Activated CD4-positive, alpha-beta T cell treated with anti-CD3 and anti-CD28 coated beads, Interleukin-2, amount 50 U/mL, for 24 hours (primary cell): Measurements from ENCODE around the gene XAGE3.
"Not testable (repeated sequence)": the region's sequence is repeated elsewhere in the genome, so short reads cannot be mapped to it uniquely, and the experiment has no call there.

Experiments
- DNase-seq, 2 donors: peaks; one replicate each; pipeline ENCODE4 v3.0.0-alpha.2; 2020; ENCODE audit warnings: low read depth in 1 of 2, low spot score in 1 of 2

XAGE3 gene, protein sequence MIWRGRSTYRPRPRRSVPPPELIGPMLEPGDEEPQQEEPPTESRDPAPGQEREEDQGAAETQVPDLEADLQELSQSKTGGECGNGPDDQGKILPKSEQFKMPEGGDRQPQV

DNA sequence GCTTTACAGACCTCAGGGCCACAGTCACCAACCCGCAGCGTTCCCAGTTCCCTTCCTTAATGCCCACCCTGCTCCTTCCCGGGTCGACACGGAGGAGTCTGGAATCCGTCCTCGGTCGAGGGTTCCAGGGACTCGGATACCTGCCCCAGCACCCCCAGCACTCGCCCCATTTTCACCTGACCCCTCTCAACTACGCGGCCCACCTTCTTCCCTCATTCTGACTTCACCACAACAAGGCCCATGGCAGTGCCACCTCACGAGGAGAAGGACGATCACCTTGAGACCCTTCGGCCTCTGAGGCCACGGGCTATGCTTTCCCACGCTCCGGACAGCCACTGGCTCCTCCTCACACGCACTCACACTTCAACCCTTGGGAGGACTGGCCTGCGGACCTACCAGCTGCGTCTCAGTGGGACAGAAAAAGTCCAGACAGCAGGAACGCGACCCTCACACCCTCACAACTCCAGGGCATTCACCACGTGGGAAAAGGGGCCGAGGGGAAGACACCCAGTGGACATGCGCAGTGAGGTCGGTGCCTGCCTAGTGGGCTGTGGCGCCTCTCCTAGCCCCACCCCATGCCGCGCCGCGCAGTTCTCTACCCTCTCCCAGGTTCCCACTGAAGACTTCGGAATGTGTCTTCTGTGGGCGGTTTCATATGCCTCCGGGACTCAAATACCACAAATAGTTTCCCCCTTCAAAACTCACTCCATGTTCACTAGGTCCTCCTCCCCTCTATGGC, at the start of gene XAGE3:
Gene XAGE3, minus strand, starts transcription at position 474 of the 739 bp plus-strand sequence. CDS start 950 bp downstream, outside the sequence.
- no peak for DNase-seq

DNA sequence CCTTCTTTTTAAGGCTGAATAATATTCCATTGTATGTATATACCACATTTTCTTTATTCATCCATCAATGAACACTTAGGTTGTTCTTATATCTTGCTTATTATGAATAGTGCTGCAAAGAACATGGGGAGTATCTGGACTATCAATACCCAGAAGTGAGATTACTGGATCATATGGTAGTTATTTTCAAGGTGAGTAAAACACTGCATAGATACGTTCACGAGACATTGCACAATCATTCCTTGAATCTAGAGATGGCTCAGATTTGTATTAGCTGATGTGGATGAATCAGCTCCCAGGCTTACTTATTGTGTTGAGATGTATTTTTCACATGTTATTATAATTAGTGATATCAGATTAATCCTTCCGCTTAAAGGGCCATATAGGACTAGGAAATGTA, 46.8 kb upstream of the XAGE3 start:
- not testable (repeated sequence) for DNase-seq

DNA sequence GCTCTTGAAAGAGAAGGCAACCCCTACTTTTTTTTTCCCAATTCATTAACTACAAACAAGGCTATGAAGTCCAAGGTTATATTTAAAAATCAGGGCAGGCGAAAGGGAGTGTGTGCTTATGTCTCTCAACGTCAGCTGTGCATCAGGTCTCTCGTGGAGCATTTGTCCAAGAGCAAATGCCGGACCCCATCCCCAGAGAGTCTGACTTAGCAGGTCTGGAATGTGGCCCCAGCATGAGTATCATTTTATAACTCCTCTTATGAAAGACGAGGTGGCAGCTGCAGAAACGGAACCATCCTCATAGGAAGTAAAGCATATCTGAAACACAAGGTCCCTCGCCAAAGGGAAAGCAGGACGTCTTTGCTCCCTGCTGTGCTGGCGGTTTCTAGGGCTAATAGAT, 45.8 kb upstream of the XAGE3 start:
- DNase-seq = not testable (repeated sequence)

DNA sequence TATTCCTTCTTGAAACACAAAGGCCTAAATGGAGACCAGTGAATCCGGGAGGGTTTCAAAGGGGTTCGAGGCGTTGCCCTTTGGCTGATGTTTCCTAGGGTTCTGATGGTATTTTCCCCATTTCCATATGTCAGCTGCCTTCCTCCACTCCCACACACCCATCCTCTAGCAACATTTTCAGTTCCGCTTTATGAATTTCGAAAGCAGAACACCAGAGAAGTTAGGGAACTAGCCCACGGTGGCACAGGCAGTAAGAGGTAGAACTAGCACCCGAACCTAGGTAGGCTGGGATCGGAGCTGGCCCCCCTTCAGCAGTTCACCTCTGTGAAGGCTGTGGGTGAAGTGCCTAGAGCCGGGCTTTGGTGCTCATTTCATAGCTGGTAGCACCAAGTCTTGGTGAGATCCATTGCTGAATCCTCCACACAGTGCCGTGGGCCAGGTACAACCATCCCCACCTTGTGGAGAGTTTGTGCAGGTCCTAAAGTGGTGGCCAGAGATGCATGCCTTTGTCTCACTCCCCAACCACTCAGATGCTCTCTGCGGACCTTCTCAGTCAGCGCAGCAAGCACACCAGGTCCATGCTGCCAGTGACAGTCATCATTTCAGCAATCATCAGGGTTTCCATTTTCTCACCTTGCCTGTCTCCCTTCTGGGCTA, 41.6 kb upstream of the XAGE3 start:
- DNase-seq = not testable (repeated sequence)

DNA sequence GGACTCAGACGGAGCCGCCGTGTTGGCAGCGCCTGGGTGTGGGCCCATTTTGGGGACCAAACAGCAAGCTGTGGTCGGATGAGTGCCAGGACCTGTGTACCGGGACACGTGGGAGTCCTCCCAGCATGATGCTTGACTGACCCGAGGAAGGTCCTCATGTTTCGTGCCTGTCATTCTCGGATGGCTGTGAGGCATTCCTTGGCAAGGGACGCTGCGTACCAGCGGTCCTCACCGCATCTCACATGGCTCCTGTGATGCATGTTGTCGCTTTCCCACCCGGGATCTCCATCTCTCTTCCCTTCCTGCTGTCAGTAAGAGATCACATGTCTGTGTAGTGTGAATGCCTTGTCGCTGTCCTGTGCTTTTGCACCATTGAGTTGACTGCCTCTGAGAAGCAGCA, 40.0 kb upstream of the XAGE3 start:
- DNase-seq = not testable (repeated sequence)

DNA sequence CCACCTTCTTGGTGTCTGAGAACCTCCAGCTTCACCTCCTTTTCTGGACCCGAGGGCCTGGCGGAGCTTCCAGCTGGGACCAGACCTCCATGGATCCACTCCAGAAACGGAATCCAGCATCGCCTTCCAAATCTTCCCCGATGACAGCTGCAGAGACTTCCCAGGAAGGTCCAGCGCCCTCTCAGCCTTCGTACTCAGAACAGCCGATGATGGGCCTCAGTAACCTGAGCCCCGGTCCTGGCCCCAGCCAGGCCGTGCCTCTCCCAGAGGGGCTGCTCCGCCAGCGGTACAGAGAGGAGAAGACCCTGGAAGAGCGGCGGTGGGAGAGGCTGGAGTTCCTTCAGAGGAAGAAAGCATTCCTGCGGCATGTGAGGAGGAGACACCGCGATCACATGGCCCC, 39.3 kb upstream of the XAGE3 start:
- not testable (repeated sequence) for DNase-seq

DNA sequence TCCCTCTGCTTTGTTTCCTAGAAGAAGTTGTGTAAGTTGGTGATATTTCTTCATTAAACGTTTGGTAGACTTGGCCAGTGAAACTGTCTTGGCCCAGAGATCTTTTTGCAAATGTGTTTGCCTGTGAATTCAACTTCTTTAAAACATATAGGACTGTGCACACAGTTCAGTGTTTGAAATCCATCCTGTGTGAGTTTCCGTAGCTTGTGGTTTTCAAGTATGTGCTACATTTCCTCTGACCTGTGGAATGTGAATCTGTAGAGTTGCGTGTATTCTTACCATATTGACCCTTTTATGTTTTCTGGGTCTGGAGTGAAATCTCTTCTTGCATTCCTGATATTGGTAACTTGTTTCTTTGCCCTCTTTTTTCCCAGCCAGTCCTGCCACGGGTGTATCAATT, 38.2 kb upstream of the XAGE3 start:
- not testable (repeated sequence) for DNase-seq

DNA sequence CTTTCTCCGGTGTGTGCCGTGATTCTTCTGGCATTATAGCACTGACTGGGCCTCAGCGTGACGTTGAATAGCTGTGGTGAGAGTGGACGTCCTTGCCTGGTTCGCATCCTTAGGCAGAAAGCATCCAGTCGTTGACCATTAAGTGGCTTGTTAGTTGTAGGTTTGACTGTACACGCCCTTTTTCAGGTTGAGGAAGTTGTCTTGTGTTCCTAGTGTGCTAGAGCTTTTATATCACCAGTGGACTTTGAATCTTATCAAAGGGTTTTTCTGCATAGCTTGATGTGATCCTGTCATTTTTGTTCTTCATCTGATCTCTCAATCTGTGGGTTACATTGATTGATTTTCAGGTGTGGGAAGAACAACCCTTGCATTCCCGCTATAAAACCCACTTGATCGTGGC, 37.6 kb upstream of the XAGE3 start:
- not testable (repeated sequence) for DNase-seq

DNA sequence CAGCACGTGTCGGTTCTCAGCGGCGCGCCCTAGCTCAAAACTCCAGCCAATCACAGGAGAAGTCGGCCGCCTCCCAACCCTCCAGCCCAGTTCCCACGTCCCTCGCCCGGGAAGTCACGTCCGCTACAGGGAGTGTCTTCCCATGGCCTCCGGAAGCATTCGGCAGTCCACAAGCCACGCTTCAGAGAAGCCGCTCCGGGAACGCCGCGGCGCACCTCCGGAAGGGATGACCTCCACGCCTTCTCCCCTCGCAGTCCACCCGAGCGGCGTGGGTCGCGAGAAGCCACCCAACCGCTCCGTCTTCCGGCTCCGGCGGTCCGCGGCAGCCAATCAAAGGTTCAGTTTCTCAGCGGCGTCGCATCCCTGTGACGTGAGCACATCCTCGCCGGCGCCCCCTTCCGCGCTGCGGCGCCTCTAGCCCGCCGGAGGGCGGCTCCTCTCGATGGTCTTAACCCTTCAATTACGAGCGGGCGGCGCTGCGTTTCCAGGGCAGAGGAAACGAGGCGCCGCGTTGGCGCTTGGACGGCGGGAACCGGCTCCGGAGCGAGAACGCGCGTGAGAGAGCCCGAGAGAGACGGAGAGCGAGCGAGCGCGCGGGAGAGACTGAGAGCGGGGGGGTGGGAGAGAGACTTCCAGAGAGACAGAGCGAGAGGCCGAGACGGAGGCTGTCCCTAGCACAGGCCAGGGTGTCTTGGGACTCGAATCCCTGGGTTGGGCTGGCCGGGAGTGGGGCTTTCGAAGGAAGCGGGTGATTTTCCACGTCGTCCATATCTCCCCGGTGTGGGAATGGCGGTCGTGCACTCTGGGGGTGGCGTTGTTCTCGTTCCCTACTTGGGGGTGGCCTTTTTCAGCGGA, 29.2 kb upstream of the XAGE3 start, which contains the start of gene FAM156B:
Gene FAM156B, plus strand, starts transcription at position 476 of the 855 bp plus-strand sequence. CDS start 9,896 bp downstream, outside the sequence.
- DNase-seq = not testable (repeated sequence)

DNA sequence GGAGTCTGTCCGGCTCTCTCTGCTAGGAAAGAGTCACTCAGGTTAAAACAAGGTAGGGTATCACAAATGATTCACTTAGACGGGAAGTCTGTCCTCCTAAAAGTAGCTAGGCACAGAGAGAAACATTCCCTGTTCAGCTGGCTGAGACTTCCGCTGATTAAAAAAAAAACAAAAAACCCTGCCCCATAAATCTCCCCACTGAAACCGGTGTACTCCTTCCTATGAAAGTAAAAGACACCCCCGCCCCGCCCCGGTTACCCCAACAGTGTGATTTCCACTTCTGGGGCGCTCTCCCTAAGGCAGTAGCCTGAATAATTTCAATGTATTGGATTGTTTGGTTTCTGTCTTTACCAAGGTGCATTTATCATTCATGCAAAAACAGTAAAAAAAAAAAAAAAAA, 28.6 kb upstream of the XAGE3 start:
- not testable (repeated sequence) for DNase-seq

DNA sequence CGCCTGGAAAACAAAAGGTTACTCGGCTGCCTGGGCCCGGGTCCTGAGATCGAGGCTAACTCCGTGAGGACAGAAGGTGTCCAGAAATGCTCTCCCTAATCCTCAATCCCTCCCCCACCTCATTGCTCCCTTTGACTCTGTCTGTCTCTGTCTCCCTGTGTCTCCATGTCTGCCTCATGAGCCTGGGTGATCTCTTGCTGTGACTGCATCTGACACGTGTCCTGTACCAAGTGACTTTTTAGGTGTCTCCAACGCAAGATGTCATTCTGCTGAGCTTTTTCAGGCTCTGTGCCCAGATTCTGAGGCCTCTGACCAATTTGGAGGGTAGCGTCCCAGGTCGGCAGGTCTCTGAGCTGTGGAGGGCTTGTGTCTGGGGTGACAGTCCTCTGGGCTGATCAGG, 20.2 kb upstream of the XAGE3 start:
- not testable (repeated sequence) for DNase-seq

DNA sequence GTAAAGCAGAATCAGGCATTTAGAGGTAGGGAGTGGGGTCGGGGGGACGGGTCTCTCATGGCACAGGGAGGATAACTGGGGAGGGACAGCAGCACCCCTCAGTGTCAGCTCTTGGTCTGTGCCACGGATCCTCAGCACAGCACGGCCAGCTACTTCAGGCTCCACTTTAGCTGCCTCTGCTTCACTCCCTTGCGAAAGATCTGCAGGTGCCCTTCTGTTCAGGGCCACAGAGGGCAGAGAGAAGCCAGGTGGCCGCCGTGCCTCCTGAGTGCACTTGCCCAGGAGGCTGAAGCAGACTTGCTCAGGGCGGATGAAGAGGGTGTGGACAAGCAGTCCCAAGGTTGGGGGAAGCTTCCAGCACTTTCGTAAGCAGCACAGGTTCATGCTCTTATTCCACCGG, 19.6 kb upstream of the XAGE3 start:
- not testable (repeated sequence) for DNase-seq

DNA sequence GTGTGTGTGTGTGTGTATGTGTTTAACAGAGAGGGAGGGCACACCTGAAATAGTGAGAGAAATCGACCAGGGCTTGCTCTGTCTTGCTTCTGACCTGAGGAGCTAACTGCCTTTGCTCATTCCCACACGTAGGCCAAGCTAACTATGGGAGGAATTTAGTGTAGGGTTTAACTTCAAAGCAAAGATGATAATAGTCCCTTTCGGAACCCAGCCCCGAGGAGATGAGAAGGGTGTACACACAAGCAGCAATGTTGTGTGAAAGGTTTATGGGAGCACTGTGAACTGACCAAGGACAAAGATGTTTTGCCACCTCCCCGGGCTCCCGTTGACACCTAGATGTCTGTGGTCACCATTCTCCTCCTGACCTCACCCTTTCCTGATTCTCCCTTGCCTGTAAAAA, 8.5 kb upstream of the XAGE3 start:
- DNase-seq = not testable (repeated sequence)

DNA sequence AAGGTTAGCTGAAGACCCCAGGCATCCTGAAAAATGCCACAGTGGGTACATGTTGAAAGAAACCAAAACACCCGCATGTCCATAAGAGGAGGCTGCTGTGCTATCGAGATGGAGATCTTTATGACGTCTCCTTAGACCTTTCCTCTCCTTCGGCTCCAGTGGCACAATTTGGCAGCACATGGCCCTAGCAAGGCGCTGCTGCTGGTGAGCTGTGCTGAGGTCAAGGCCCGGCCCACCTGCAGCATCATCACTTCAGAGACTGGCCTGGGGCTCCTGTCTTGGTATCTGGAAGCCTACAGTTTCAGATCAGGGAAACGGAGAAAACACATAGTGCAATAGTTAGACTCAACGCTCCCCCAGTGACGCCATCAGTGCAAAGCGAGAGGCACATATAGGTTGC, 7.6 kb upstream of the XAGE3 start:
- not testable (repeated sequence) for DNase-seq

DNA sequence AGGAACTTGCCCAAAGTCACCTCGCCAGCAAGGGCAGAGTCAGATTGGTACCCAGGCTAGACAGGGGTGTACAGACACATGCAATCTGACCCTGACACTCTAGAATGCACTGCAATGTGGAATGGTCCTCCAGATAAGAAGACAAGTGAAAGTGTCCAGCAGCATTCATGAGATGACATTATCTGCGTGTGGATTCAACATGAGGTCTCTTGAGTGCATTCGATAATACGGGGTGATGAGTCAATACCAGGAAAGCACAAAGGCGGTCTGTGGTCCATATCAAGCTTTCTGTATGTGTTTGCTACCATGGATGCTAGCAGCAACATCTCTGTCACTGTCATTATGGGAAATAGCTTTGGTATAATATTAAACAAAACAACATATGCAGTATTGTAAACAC, 6.8 kb upstream of the XAGE3 start:
- DNase-seq = no peak

DNA sequence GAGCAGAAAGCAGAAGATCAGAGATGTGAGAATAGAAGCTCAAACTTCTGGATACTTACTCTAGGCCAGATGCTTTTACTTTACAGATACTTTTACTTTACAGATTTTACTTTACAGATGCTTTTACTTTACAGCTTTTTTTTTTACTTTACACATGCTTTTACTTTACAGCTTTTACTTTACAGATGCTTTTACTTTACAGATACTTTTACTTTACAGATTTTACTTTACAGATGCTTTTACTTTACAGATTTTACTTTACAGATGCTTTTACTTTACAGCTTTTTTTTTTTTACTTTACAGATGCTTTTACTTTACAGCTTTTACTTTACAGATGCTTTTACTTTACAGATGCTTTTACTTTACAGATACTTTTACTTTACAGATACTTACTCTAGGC, 5.9 kb upstream of the XAGE3 start:
- DNase-seq = not testable (repeated sequence)

DNA sequence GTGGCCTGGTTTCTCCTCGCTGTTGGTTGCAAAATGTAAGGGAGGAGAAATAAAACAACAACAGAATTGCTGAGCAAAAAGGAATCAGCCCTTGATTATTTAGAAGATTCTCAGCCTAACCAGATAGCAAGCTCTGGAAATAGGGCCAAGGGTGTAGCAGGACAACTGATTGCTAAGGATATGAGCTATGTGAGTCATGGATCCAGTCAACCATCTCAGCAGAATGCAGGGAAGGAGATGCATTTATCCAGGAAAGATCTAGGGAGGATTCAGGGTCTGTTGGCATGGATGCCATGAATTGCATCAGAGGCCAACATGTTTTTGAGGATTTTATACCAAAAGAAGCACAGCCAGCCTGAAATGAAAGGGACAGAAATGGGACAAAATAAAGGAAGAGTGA, 2.2 kb upstream of the XAGE3 start:
- no peak for DNase-seq

DNA sequence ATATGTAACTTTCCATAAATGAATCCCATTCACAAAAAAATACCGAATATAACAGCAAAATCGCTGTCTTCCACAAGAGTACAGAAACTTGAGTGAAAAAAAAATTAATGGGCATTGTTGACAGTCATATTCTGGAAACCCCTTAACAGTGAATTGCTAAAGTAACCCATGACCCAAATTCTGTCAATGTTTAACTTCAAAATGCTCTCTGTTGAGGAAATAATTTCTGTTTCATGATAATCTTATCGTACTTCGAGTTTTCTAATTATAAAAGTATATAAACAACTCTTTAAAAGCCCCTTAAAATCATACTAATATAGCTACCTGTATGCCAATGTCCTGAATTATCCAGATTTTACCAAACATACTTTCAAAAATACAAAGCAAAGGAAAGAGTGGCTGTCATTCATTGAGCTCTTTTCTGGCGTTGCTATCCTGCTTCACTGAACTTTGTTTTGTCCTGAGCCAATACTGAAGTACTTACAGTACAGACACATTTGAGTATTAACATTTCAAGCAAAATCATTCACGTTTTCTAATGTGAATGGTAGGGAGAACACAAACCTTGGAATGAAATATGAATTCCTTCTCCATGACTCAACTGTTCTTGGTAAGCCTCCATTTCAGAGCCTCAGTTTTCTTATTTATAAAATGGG, 2.4 kb downstream of the XAGE3 start:
- DNase-seq = no peak

DNA sequence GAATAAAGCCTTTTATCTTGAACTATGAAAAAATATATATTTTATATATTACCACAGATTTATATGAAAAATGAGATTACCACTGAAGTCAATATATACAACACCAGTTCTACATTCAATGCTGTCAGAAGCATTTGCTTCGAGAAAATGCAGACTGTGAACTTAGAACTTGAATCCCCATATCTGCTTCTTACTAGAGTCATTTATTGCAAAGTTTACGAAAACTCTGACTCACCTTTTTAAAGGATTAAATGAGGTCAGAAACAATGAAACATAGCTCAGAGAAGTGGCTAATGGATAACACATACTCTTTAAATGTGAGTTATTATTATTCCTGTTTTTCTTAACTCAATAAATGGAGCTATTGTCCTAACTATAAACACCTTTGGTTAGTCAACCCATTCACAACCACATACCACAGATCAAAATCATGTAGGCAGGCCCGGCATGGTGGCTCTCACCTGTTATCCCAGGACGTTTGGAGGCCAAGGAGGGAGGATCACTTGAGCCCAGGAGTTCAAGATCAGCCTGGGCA, 10.8 kb downstream of the XAGE3 start:
- not testable (repeated sequence) for DNase-seq

DNA sequence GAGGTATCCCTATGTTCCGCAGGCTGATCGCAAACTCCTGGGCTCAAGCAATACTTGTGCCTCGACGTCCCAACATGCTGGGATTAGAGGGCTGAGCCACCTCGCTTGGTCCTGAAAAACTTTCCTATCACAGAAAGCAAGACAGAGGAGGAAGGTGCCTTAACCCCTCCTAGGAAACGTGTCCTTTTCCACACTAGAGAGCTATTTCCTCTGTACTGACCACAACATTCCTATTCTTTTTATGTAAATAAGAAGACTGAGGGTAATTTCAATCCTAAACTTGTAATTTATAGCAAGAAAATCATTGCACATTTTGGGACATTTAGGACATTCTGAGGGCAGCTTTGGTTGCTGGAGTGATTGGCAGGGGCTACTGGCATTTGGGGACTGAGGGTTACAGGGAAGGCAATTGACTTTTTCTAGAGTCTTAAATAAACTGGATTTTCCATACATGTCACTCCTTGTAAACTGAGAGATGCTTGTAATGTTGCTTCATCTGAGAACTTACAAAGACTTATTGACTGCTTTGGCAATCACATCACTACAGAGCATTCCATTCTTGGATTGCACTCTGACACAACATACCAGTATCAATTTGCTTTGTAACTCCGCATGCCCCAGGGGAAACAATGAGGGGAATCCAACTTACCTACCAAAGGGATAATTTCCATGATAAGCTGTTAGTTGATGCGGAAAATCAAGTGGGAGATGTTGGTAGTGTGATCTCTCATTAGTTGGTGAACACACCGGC, 15.6 kb downstream of the XAGE3 start:
- no peak for DNase-seq
